Gastroesophageal sphincter (tissue), 4 donors: Measurements from ENCODE around the gene VIPR2. TPM values are rescaled to one million over a fixed set of nuclear protein-coding genes. Genes with fewer than 3 reads are reported as not detected.

Source experiments
- ATAC-seq: fragments of 150-250 bp; one replicate; pipeline ENCODE4 v1.9.1; 2016; ENCODE audit warnings: mild to moderate bottlenecking, moderate library complexity
- H3K27ac ChIP-seq, 4 donors: fragments of 200-600 bp; sonication (generic) in 3 of 4; 1 replicate in 3 of 4; 2 replicates in 1 of 4; pipeline ENCODE4 v1.5.1; 2016 to 2019
- H3K27me3 ChIP-seq: fragments of 200-600 bp; sonication (generic); one replicate; pipeline ENCODE4 v1.5.1; 2019
- H3K36me3 ChIP-seq, 2 donors: fragments of 200-600 bp; sonication (generic); one replicate each; pipeline ENCODE4 v1.5.1; 2019; ENCODE audit warnings: control low read depth in 1 of 2
- H3K4me1 ChIP-seq, 3 donors: fragments of 200-600 bp; sonication (generic); 1 replicate in 2 of 3; 2 replicates in 1 of 3; pipeline ENCODE4 v1.5.1; 2016 to 2019; ENCODE audit warnings: control low read depth in 2 of 3
- H3K4me3 ChIP-seq, 2 donors: fragments of 200-600 bp; sonication (generic); one replicate each; pipeline ENCODE4 v1.5.1; 2019; ENCODE audit warnings: mild to moderate bottlenecking in 1 of 2, moderate library complexity in 1 of 2
- H3K9me3 ChIP-seq, 3 donors: fragments of 200-600 bp; sonication (generic); one replicate each; pipeline ENCODE4 v1.5.1; 2017 to 2019; ENCODE audit warnings: control low read depth in 2 of 3
- CTCF ChIP-seq, 4 experiments: fragments of 200-600 bp in 2 of 4; fragments of 450-650 bp in 2 of 4; sonication (generic) in 1 of 4; IDR thresholded peaks; one replicate each; pipeline ENCODE4 v1.5.1; 2017 to 2019; ENCODE audit warnings: antibody characterized with exemption in 4 of 4, mild to moderate bottlenecking in 2 of 4, moderate library complexity in 2 of 4
- EP300 ChIP-seq: sonication (generic); formaldehyde crosslinking; IDR thresholded peaks from one replicate; pipeline ENCODE4 v1.6.1; 2017; ENCODE audit warnings: antibody characterized with exemption, mild to moderate bottlenecking
- POLR2A ChIP-seq, 2 donors: fragments of 450-650 bp; IDR thresholded peaks; one replicate each; pipeline ENCODE4 v1.6.1; 2017; ENCODE audit warnings: antibody characterized with exemption in 2 of 2, mild to moderate bottlenecking in 2 of 2, moderate library complexity in 1 of 2
- POLR2AphosphoS5 ChIP-seq: sonication (generic); formaldehyde crosslinking; IDR thresholded peaks from one replicate; pipeline ENCODE4 v1.6.1; 2017; ENCODE audit warnings: antibody characterized with exemption
- WGBS, 2 donors: methylation state at CpG; one replicate each; pipeline ENCODE4 v1.1.5; 2018; ENCODE audit warnings: low coverage in 1 of 2; 5-methylcytosine and 5-hydroxymethylcytosine counted together
- total RNA-seq, 4 donors: library from RNA; depleted of rRNA; stranded (reverse); fragments of >200 nt; gene quantifications; one replicate each; pipeline ENCODE4 v1.1.0, GENCODE V29; 2016

Gene VIPR2
- total RNA-seq, 4 donors from 2014 or later = 13.3 to 52.5 (median 27.4) TPM

- Histone ChIP-seq H3K4me1 (peaks cover 0 to 57% (median 16%) of the 10 kb centered on the region in 3 donors), H3K36me3 (no peaks in the 10 kb centered on the region), H3K27ac (peak overlapping the region in 2 of 4 donors; percentile 79 to 85), H3K4me3 (no peak overlapping the region), H3K27me3 (no peaks in the 10 kb centered on the region), H3K9me3 (no peaks in the 10 kb centered on the region)
- TF ChIP-seq POLR2AphosphoS5 (no peak), CTCF (IDR thresholded peaks at IDR 0.05) (no peak), POLR2A (IDR thresholded peaks at IDR 0.05) (no peak), EP300 (no peak)
- no peak for ATAC-seq
- WGBS, 2 donors = 68 to 91% methylated on average over 7 to 11 of the region's 15 CpGs
Observed at GRCh38 chr7:159010937-159011721, 133.5 kb downstream of the VIPR2 start.

GRCh38 chr7:159010411-159010810 lies 134.3 kb downstream of the VIPR2 start:
- Histone ChIP-seq H3K27ac (peak overlapping the region in 1 of 4 donors; percentile 85), H3K9me3 (no peaks in the 10 kb centered on the region), H3K4me3 (no peak overlapping the region), H3K4me1 (peaks cover 0 to 50% (median 12%) of the 10 kb centered on the region in 3 donors), H3K36me3 (no peaks in the 10 kb centered on the region), H3K27me3 (no peaks in the 10 kb centered on the region)
- no peak for ATAC-seq
- WGBS, 2 donors = 78 to 82% methylated on average over 4 to 14 of the region's 15 CpGs
- TF ChIP-seq CTCF (IDR thresholded peaks at IDR 0.05) (no peak), EP300 (no peak), POLR2A (IDR thresholded peaks at IDR 0.05) (no peak), POLR2AphosphoS5 (no peak)

- 88 to 89% methylated on average over 6 to 16 of the region's 17 CpGs for WGBS, 2 donors
- Histone ChIP-seq H3K4me3 (no peak overlapping the region), H3K36me3 (no peaks in the 10 kb centered on the region), H3K27me3 (no peaks in the 10 kb centered on the region), H3K4me1 (peaks cover 0 to 45% (median 8%) of the 10 kb centered on the region in 3 donors), H3K27ac (no peak overlapping the region), H3K9me3 (no peaks in the 10 kb centered on the region)
- TF ChIP-seq EP300 (no peak), CTCF (IDR thresholded peaks at IDR 0.05) (no peak), POLR2AphosphoS5 (no peak), POLR2A (IDR thresholded peaks at IDR 0.05) (no peak)
- no peak for ATAC-seq
Observed at GRCh38 chr7:159009951-159010350, 134.7 kb downstream of the VIPR2 start.

GRCh38 chr7:159008417-159008816 lies 136.2 kb downstream of the VIPR2 start:
- Histone ChIP-seq H3K27me3 (no peaks in the 10 kb centered on the region), H3K4me1 (peaks cover 0 to 30% (median 3%) of the 10 kb centered on the region in 3 donors), H3K9me3 (no peaks in the 10 kb centered on the region), H3K27ac (no peak overlapping the region), H3K4me3 (no peak overlapping the region), H3K36me3 (no peaks in the 10 kb centered on the region)
- ATAC-seq = no peak
- TF ChIP-seq CTCF (IDR thresholded peaks at IDR 0.05) = no peak
- no peak for TF ChIP-seq POLR2A (IDR thresholded peaks at IDR 0.05)
- TF ChIP-seq POLR2AphosphoS5 = no peak
- no peak for TF ChIP-seq EP300
- WGBS, 2 donors = 93% methylated on average over 7 of the region's 9 CpGs; no CpG with 5 or more reads in 1 of the 2 donors

- H3K4me3 ChIP-seq = no peak overlapping the region
- TF ChIP-seq POLR2AphosphoS5 (no peak), EP300 (no peak), POLR2A (IDR thresholded peaks at IDR 0.05) (no peak), CTCF (IDR thresholded peaks at IDR 0.05) (no peak)
- H3K27ac ChIP-seq = no peak overlapping the region
- H3K36me3 ChIP-seq = no peaks in the 10 kb centered on the region
- peaks cover 0 to 25% (median 2%) of the 10 kb centered on the region in 3 donors for H3K4me1 ChIP-seq
- WGBS, 2 donors = 43 to 71% methylated on average over 1 to 5 of the region's 5 CpGs
- ATAC-seq = no peak
- H3K9me3 ChIP-seq = no peaks in the 10 kb centered on the region
- H3K27me3 ChIP-seq = no peaks in the 10 kb centered on the region
Observed at GRCh38 chr7:159007996-159008389, 136.7 kb downstream of the VIPR2 start.
